ENCODE results near the gene NANOS2. TPM values are rescaled to one million over a fixed set of nuclear protein-coding genes. Genes with fewer than 3 reads are reported as not detected.

The NANOS2 gene
- total and polyA plus RNA-seq, 2 donors from 2014 or later = not detected

DNA sequence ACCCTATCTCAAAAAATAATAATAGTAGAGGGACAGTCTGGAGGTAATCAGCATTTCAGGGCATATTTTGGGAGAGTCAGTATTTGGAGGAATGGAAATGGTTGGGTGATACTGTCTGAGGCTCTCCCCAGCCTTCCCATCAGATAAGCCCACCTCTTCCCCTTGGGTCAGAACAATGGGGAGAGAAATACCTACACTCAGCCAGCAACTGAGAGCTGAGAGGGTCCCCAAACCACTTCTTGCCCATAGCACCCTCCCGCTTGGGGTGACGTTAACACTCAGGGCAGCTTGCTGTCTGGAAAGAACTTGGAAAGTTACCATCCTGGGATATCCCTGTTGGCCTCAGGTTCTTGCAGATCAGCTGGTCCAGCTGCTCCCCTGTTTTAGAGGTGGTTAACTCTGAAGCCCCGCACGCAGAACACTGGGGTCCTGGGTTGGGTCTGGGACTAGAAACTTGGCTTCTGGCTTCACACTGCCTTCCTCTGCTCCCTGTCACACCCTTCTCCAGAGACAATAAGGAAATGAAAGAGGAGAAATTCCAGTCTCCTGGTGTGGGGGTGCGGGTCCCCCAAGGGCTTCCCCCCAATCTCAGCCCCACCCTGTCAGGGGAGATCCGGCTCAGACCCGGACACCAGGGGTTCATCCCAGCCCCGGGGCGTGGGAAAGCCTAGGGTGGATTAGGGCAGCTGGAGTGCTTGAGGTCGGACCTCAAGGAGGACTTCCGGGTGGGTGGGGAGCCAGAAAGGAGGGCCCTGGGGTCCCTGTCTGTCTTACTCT lies 48.0 kb downstream of the NANOS2 start:
- Histone ChIP-seq H3K9ac (ENCODE audit: low read length in 3 of 3) (no peak overlapping the region), H3K9me3 (ENCODE audit: control insufficient read depth in 2 of 3, insufficient read depth in 1 of 3, low read length in 3 of 3) (no peaks in the 10 kb centered on the region), H3K27ac (ENCODE audit: low read depth in 2 of 2, low read length in 2 of 2) (no peak overlapping the region), H3K36me3 (ENCODE audit: control insufficient read depth in 2 of 3, insufficient read depth in 3 of 3, low read length in 3 of 3) (no peaks in the 10 kb centered on the region), H3K4me1 (ENCODE audit: control insufficient read depth in 2 of 3, insufficient read depth in 2 of 3, low read depth in 1 of 3, low read length in 3 of 3) (peaks cover 0 to 10% (median 0%) of the 10 kb centered on the region in 3 donors), H3K27me3 (ENCODE audit: control insufficient read depth, insufficient read depth, low read length) (peaks cover 16% of the 10 kb centered on the region), H3K4me3 (ENCODE audit: low read length in 3 of 3) (no peak overlapping the region)
- intact Hi-C loops (cut with DNase I) = no loop called here
- DNase-seq (no peak), FAIRE-seq (no peak)
- TF ChIP-seq, protein P1, sequence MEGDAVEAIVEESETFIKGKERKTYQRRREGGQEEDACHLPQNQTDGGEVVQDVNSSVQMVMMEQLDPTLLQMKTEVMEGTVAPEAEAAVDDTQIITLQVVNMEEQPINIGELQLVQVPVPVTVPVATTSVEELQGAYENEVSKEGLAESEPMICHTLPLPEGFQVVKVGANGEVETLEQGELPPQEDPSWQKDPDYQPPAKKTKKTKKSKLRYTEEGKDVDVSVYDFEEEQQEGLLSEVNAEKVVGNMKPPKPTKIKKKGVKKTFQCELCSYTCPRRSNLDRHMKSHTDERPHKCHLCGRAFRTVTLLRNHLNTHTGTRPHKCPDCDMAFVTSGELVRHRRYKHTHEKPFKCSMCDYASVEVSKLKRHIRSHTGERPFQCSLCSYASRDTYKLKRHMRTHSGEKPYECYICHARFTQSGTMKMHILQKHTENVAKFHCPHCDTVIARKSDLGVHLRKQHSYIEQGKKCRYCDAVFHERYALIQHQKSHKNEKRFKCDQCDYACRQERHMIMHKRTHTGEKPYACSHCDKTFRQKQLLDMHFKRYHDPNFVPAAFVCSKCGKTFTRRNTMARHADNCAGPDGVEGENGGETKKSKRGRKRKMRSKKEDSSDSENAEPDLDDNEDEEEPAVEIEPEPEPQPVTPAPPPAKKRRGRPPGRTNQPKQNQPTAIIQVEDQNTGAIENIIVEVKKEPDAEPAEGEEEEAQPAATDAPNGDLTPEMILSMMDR (IDR thresholded peaks at IDR 0.05; ENCODE audit: borderline replicate concordance, extremely low read depth, insufficient read depth) = no peak

DNA sequence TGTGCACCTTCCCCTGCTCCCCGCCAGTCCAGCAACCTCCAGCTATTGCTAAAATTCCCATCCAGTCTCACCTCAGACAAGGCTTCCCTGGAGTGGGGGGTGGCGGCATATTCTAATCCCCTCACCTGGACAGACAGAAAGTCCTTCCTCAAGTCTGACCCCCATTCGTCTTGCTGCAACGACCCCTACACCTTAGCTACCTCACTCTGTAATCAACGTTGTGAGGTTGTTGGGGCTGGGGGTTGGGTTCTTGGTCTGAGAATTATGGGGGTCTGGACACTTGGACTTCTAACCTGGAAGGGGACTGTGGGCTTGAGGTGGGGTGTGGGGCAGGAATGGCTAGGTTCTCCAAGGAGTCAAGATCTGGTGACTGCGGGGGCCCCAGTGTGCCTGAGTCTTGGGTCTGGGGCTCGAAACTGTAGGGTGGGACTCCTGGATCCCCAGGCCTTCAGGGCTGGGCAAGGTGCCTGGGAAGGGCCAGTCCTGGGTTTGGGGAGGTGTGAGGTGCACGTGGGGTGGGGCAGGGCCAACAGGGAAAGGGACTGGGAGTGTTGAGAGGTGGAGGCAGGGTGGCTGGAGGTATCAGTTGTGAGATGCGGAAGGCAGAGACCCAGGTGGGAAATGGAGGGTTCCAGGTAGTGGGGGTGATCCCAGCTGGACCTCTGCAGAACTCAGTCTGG lies 49.2 kb downstream of the NANOS2 start:
- Histone ChIP-seq H3K9me3 (ENCODE audit: control insufficient read depth in 2 of 3, insufficient read depth in 1 of 3, low read length in 3 of 3) (no peaks in the 10 kb centered on the region), H3K9ac (ENCODE audit: low read length in 3 of 3) (no peak overlapping the region), H3K4me1 (ENCODE audit: control insufficient read depth in 2 of 3, insufficient read depth in 2 of 3, low read depth in 1 of 3, low read length in 3 of 3) (peaks cover 0 to 10% (median 0%) of the 10 kb centered on the region in 3 donors), H3K27ac (ENCODE audit: low read depth in 2 of 2, low read length in 2 of 2) (no peak overlapping the region), H3K36me3 (ENCODE audit: control insufficient read depth in 2 of 3, insufficient read depth in 3 of 3, low read length in 3 of 3) (no peaks in the 10 kb centered on the region), H3K27me3 (ENCODE audit: control insufficient read depth, insufficient read depth, low read length) (peaks cover 16% of the 10 kb centered on the region), H3K4me3 (ENCODE audit: low read length in 3 of 3) (no peak overlapping the region)
- DNase-seq (no peak), FAIRE-seq (no peak)
- intact Hi-C loops (cut with DNase I) = no loop called here
- TF ChIP-seq, protein P1 (IDR thresholded peaks at IDR 0.05; ENCODE audit: borderline replicate concordance, extremely low read depth, insufficient read depth) = no peak

DNA sequence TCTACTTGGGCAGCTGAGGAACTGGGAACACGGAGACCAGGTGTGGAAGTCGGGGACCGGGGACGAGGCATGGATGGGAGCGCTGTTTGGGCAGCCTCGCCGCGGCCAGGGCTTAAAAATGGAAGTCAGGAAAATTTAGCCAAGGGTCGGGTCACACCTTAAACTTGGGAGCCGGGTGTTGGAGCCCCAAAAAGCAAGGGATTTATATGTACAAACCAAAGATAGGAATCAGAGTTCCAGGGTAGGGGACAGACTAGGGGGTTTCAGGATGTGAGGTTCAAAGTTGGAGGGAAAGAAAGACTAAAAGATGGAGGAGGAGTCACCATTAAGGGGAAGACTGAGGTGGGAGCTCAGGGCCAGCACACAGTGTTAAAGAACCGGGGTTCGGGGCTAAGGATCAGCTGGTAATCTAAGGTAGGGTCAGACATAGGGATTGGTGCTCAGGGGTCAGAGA lies 49.9 kb downstream of the NANOS2 start:
- TF ChIP-seq, protein P1 (IDR thresholded peaks at IDR 0.05; ENCODE audit: borderline replicate concordance, extremely low read depth, insufficient read depth) = no peak
- DNase-seq = no peak
- H3K27ac ChIP-seq (ENCODE audit: low read depth in 2 of 2, low read length in 2 of 2) = no peak overlapping the region

More for the DNA sequence above, 49.9 kb downstream of the NANOS2 start:
- peaks cover 16% of the 10 kb centered on the region for H3K27me3 ChIP-seq (ENCODE audit: control insufficient read depth, insufficient read depth, low read length)
- no peak overlapping the region for H3K4me3 ChIP-seq (ENCODE audit: low read length in 3 of 3)
- H3K9me3 ChIP-seq (ENCODE audit: control insufficient read depth in 2 of 3, insufficient read depth in 1 of 3, low read length in 3 of 3) = no peaks in the 10 kb centered on the region
- H3K4me1 ChIP-seq (ENCODE audit: control insufficient read depth in 2 of 3, insufficient read depth in 2 of 3, low read depth in 1 of 3, low read length in 3 of 3) = peaks cover 0 to 10% (median 0%) of the 10 kb centered on the region in 3 donors
- no peak for FAIRE-seq
- H3K9ac ChIP-seq (ENCODE audit: low read length in 3 of 3) = no peak overlapping the region
- intact Hi-C loops (cut with DNase I) = no loop called here
- no peaks in the 10 kb centered on the region for H3K36me3 ChIP-seq (ENCODE audit: control insufficient read depth in 2 of 3, insufficient read depth in 3 of 3, low read length in 3 of 3)
